ENCODE measurements around the gene GDF10. TPM values are rescaled to one million over a fixed set of nuclear protein-coding genes. Genes with fewer than 3 reads are reported as not detected.
A peak's percentile ranks its signal among the peaks of the same experiment; 100 is the strongest.

The GDF10 gene
- total RNA-seq, 4 donors from 2014 or later, result 0.79 to 1.2 (median 1.00) TPM; not detected in 1

- intact Hi-C loops (cut with DNase I; ENCODE audit: low total_unique reads) (loop anchor here (10.0 kb wide), 1 partner anchor 127 kb away; no protein-coding TSS in a partner anchor), in situ Hi-C loops (cut with MboI; ENCODE audit: low pct_ligation_motif_present in 1 of 4, low pct_unique_long_range_greater_than_20kb in 1 of 4, low sequenced_read_pairs in 3 of 4) (loop anchor here in 3 of 4 donors (5.0 to 25.0 kb wide), 3 partner anchors 269 to 287 kb away; no protein-coding TSS in a partner anchor)
- DNase-seq, result peak; percentile 77
- 20 to 35% methylated on average over 1 to 10 of the region's 10 CpGs for WGBS, 2 donors (ENCODE audit: low coverage in 1 of 2)
- H3K4me1 ChIP-seq, result peaks cover 0 to 13% (median 11%) of the 10 kb centered on the region in 4 donors
- H3K27ac ChIP-seq, result peak overlapping the region in 2 of 4 donors; percentile 30 to 45
- no peak overlapping the region for H3K4me3 ChIP-seq
- H3K9me3 ChIP-seq, result no peaks in the 10 kb centered on the region
- H3K36me3 ChIP-seq, result no peaks in the 10 kb centered on the region
- H3K27me3 ChIP-seq, result no peaks in the 10 kb centered on the region
- no peak for TF ChIP-seq CTCF (IDR thresholded peaks at IDR 0.05)
- TF ChIP-seq POLR2A (IDR thresholded peaks at IDR 0.05), result no peak
- TF ChIP-seq EP300 (IDR thresholded peaks at IDR 0.05; ENCODE audit: low read depth), result no peak
- TF ChIP-seq POLR2AphosphoS5 (IDR thresholded peaks at IDR 0.05), result no peak
These were observed 11.4 kb downstream of the GDF10 start for GRCh38 chr10:47311193-47311931.

GRCh38 chr10:47311932-47312662, 12.1 kb downstream of the GDF10 start:
- Histone ChIP-seq H3K4me3 (no peak overlapping the region), H3K9me3 (no peaks in the 10 kb centered on the region), H3K36me3 (no peaks in the 10 kb centered on the region), H3K27me3 (no peaks in the 10 kb centered on the region), H3K4me1 (peaks cover 0 to 13% (median 11%) of the 10 kb centered on the region in 4 donors), H3K27ac (peak overlapping the region in 1 of 4 donors; percentile 45)
- TF ChIP-seq POLR2A (IDR thresholded peaks at IDR 0.05), result no peak
- TF ChIP-seq CTCF (IDR thresholded peaks at IDR 0.05), result peak; percentile 73 to 91 (median 86)
- DNase-seq, result peak; percentile 85
- intact Hi-C loops (cut with DNase I; ENCODE audit: low total_unique reads) (loop anchor here (2.0 to 10.0 kb wide), 2 partner anchors 127 to 265 kb away; no protein-coding TSS in a partner anchor), in situ Hi-C loops (cut with MboI; ENCODE audit: low pct_ligation_motif_present in 1 of 4, low pct_unique_long_range_greater_than_20kb in 1 of 4, low sequenced_read_pairs in 3 of 4) (loop anchor here in 3 of 4 donors (5.0 to 25.0 kb wide), 3 partner anchors 270 to 287 kb away; no protein-coding TSS in a partner anchor)
- WGBS, 2 donors (ENCODE audit: low coverage in 1 of 2), result 21% methylated on average over 20 of the region's 20 CpGs; no CpG with 5 or more reads in 1 of the 2 donors

- H3K4me3 ChIP-seq, result no peak overlapping the region
- in situ Hi-C loops (cut with MboI; ENCODE audit: low pct_ligation_motif_present in 1 of 4, low pct_unique_long_range_greater_than_20kb in 1 of 4, low sequenced_read_pairs in 3 of 4), result loop anchor here in 3 of 4 donors (5.0 to 25.0 kb wide), 3 partner anchors 270 to 288 kb away; no protein-coding TSS in a partner anchor
- DNase-seq, result no peak
- TF ChIP-seq EP300 (IDR thresholded peaks at IDR 0.05; ENCODE audit: low read depth), result no peak
- no peak for TF ChIP-seq CTCF (IDR thresholded peaks at IDR 0.05)
- TF ChIP-seq POLR2AphosphoS5 (IDR thresholded peaks at IDR 0.05), result no peak
- TF ChIP-seq POLR2A (IDR thresholded peaks at IDR 0.05), result no peak
- no peak overlapping the region for H3K27ac ChIP-seq
- intact Hi-C loops (cut with DNase I; ENCODE audit: low total_unique reads), result loop anchor here (2.0 to 10.0 kb wide), 2 partner anchors 128 to 266 kb away; no protein-coding TSS in a partner anchor
- no peaks in the 10 kb centered on the region for H3K36me3 ChIP-seq
- peaks cover 0 to 13% (median 11%) of the 10 kb centered on the region in 4 donors for H3K4me1 ChIP-seq
- H3K9me3 ChIP-seq, result no peaks in the 10 kb centered on the region
- no peaks in the 10 kb centered on the region for H3K27me3 ChIP-seq
- 77% methylated on average over 7 of the region's 7 CpGs; no CpG with 5 or more reads in 1 of the 2 donors for WGBS, 2 donors (ENCODE audit: low coverage in 1 of 2)
These were observed 12.6 kb downstream of the GDF10 start for GRCh38 chr10:47312663-47312995.

All from transverse colon (tissue), 4 donors.